Gastroesophageal sphincter (tissue), 3 donors: ENCODE data around the gene NIP7.

Source experiments
- POLR2A ChIP-seq, 2 donors: fragments of 450-650 bp; IDR thresholded peaks; one replicate each; pipeline ENCODE4 v1.6.1; 2017; ENCODE audit warnings: antibody characterized with exemption in 2 of 2, mild to moderate bottlenecking in 2 of 2, moderate library complexity in 1 of 2
- TF ChIP-seq, protein P1 (sequence below), 4 experiments: fragments of 200-600 bp in 2 of 4; fragments of 450-650 bp in 2 of 4; sonication (generic) in 1 of 4; IDR thresholded peaks; one replicate each; pipeline ENCODE4 v1.5.1; 2017 to 2019; ENCODE audit warnings: antibody characterized with exemption in 4 of 4, mild to moderate bottlenecking in 2 of 4, moderate library complexity in 2 of 4

DNA sequence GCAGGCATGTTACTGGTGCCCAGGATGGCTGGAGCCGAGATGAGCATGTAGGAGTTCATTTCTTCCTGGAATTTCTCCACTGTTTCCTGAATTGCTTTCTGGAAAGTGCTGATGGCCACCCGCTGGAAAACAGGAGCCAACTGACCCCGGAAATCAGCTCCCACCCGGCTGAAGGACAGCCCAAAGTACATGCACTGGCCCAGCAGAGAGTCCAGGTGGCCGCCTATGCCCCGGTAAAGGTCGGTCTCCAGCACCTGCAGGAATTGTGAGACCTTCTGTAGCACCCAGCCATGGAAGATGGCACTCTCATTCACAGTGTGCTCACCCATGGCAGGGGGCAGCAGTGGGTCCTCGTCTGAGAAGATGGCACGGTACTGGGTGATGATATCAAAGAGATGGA is 4.9 kb upstream of the NIP7 start:
- TF ChIP-seq, protein P1, sequence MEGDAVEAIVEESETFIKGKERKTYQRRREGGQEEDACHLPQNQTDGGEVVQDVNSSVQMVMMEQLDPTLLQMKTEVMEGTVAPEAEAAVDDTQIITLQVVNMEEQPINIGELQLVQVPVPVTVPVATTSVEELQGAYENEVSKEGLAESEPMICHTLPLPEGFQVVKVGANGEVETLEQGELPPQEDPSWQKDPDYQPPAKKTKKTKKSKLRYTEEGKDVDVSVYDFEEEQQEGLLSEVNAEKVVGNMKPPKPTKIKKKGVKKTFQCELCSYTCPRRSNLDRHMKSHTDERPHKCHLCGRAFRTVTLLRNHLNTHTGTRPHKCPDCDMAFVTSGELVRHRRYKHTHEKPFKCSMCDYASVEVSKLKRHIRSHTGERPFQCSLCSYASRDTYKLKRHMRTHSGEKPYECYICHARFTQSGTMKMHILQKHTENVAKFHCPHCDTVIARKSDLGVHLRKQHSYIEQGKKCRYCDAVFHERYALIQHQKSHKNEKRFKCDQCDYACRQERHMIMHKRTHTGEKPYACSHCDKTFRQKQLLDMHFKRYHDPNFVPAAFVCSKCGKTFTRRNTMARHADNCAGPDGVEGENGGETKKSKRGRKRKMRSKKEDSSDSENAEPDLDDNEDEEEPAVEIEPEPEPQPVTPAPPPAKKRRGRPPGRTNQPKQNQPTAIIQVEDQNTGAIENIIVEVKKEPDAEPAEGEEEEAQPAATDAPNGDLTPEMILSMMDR (IDR thresholded peaks at IDR 0.05), result no peak
- TF ChIP-seq POLR2A (IDR thresholded peaks at IDR 0.05), result no peak
